HepG2 (cell line): ENCODE results near the gene MRPL36. TPM values are rescaled to one million over a fixed set of nuclear protein-coding genes. Genes with fewer than 3 reads are reported as not detected.

Experiments
- ATAC-seq: fragments of 200-7000 bp; cut with Tn5 transposase; 3 replicates; pipeline ENCODE4 v1.9.1; 2020; ENCODE audit warnings: mild to moderate bottlenecking, moderate library complexity
- BruUV-seq: library from RNA; stranded (reverse); fragments of 400-500 nt; replicated peaks from 2 replicates; lab custom pipeline; 2021; lab: Mats Ljungman, UMichigan
- CTCF ChIA-PET: fragments of 300-600 bp; formaldehyde crosslinking; extraction: SDS; loops from one replicate; lab custom pipeline; 2021; ENCODE audit warnings: low total read pairs, inconsistent platforms, low intra/inter-chr PET ratio; lab: Yijun Ruan, JAX
- POLR2A ChIA-PET: fragments of 350-600 bp; sonication (Branson Sonifier 250); formaldehyde crosslinking; loops from one replicate; lab custom pipeline; 2020; ENCODE audit warnings: antibody characterized with exemption, inconsistent platforms; lab: Yijun Ruan, JAX
- DNase-seq: peaks from one replicate; pipeline ENCODE4 v3.0.0-alpha.2; 2015; ENCODE audit warnings: low spot score
- FAIRE-seq: peaks from 3 replicates; lab custom pipeline; 2011; peaks lifted over from hg19 to GRCh38; lab: Jason Lieb, UNC
- H2AFZ ChIP-seq: one replicate; pipeline ENCODE4 v1.6.1; 2011; ENCODE audit warnings: low read length, inconsistent platforms
- H3K27ac ChIP-seq: fragments of 300-600 bp; 3 replicates; pipeline ENCODE4 v1.8.0; 2011; ENCODE audit warnings: mixed run types, mild to moderate bottlenecking, mixed read lengths, low read length, inconsistent platforms; ENCODE audit not compliant: insufficient read depth; ENCODE audit errors: extremely low read length
- H3K27me3 ChIP-seq, 2 experiments: fragments of 200-600 bp in 1 of 2; 2 replicates in 1 of 2; 3 replicates in 1 of 2; pipeline versions ENCODE4 v1.6.0 to v1.8.0; 2011; ENCODE audit warnings: low read length in 2 of 2, mild to moderate bottlenecking in 2 of 2, moderate library complexity in 2 of 2, inconsistent platforms in 1 of 2; ENCODE audit not compliant: insufficient read depth in 2 of 2, control insufficient read depth in 1 of 2
- H3K36me3 ChIP-seq, 2 experiments: fragments of 200-600 bp in 1 of 2; replicated peaks in 1 of 2; 2 replicates in 1 of 2; 3 replicates in 1 of 2; pipeline versions ENCODE4 v1.5.1 to v1.8.0; 2011; ENCODE audit warnings: low read length in 2 of 2, inconsistent platforms in 1 of 2; ENCODE audit not compliant: insufficient read depth in 2 of 2, control insufficient read depth in 1 of 2
- H3K4me1 ChIP-seq: 2 replicates; pipeline ENCODE4 v1.5.1; 2012; ENCODE audit warnings: low read length, inconsistent platforms; ENCODE audit not compliant: insufficient read depth
- H3K4me2 ChIP-seq: 2 replicates; pipeline ENCODE4 v1.6.0; 2011; ENCODE audit warnings: low read depth, low read length, inconsistent platforms
- H3K4me3 ChIP-seq, 3 experiments: fragments of 200-600 bp in 1 of 3; sonication (generic), shearing (Covaris generic) in 1 of 3; replicated peaks in 1 of 3; 2 replicates each; pipeline ENCODE4 v1.5.1; 2011 to 2016; ENCODE audit warnings: low read length in 3 of 3, inconsistent platforms in 2 of 3, low read depth in 2 of 3, mild to moderate bottlenecking in 2 of 3, control low read depth in 1 of 3, mixed read lengths in 1 of 3; ENCODE audit not compliant: insufficient read depth in 1 of 3
- H3K79me2 ChIP-seq: one replicate; pipeline ENCODE4 v1.6.1; 2011; ENCODE audit warnings: low read length, inconsistent platforms; ENCODE audit not compliant: insufficient read depth
- H3K9ac ChIP-seq: 2 replicates; pipeline ENCODE4 v1.6.0; 2011; ENCODE audit warnings: mild to moderate bottlenecking, low read depth, low read length, inconsistent platforms; ENCODE audit not compliant: insufficient read depth
- H3K9me3 ChIP-seq: 2 replicates; pipeline ENCODE4 v1.5.1; 2012; ENCODE audit warnings: mild to moderate bottlenecking, low read length
- H4K20me1 ChIP-seq: 2 replicates; pipeline ENCODE4 v1.6.0; 2011; ENCODE audit warnings: inconsistent platforms, mild to moderate bottlenecking, low read length, moderate library complexity; ENCODE audit not compliant: insufficient read depth
- REPIN1 ChIP-seq: sonication (generic); formaldehyde crosslinking; IDR thresholded peaks from 2 replicates; pipeline ENCODE4 v1.8.0; 2022; ENCODE audit warnings: missing genetic modification reagents, low read depth, mild to moderate bottlenecking, borderline replicate concordance
- WGBS: methylation state at CpG from one replicate; pipeline ENCODE4 v1.1.6; 2017; ENCODE audit warnings: low lambda C conversion rate; 5-methylcytosine and 5-hydroxymethylcytosine counted together
- in situ Hi-C: cut with HindIII; loops from 2 replicates; pipeline ENCODE4 v1.10.0; 2017; ENCODE audit warnings: low pct_unique_long_range_greater_than_20kb; ENCODE audit not compliant: extremely low pct_ligation_motif_present
- intact Hi-C: fragments of 100-400 bp; cut with micrococcal nuclease; formaldehyde crosslinking; loops from one replicate; pipeline ENCODE4 v1.10.0; 2022; ENCODE audit not compliant: unreplicated experiment
- polyA plus RNA-seq, 8 experiments: library from polyadenylated mRNA; depleted of rRNA in 3 of 8; stranded (reverse) in 7 of 8; unstranded in 1 of 8; fragments of >200 nt; fragmentation: Illumina TruSeq in 4 of 8; extraction: Trizol in 4 of 8; gene quantifications; 2 replicates each; pipeline versions ENCODE4 v1.2.1 to v1.2.3, GENCODE V29; 2011 to 2016; ENCODE audit warnings: low read depth in 4 of 8, missing spikeins in 1 of 8, mixed read lengths in 1 of 8; ENCODE audit not compliant: insufficient read depth in 1 of 8
- total RNA-seq, 5 experiments: library from RNA; depleted of rRNA; stranded (reverse); fragments of >200 nt; fragmentation: Illumina TruSeq; extraction: Trizol; gene quantifications; 2 replicates each; pipeline ENCODE4 v1.2.3, GENCODE V29; 2016; ENCODE audit warnings: low read depth in 1 of 5
- TF ChIP-seq, protein P1 (sequence below): sonication (generic); formaldehyde crosslinking; IDR thresholded peaks from 2 replicates; pipeline ENCODE4 v1.4.0; 2020; ENCODE audit warnings: mild to moderate bottlenecking, missing genetic modification reagents, borderline replicate concordance
- TF ChIP-seq, protein P2 (sequence below): sonication (generic); formaldehyde crosslinking; IDR thresholded peaks from 2 replicates; pipeline ENCODE4 v1.5.0; 2020; ENCODE audit warnings: missing genetic modification reagents

MRPL36 gene
- total and polyA plus RNA-seq, 2 of the 13 experiments (the other 11 are each of a cell fraction or from before 2014, with no cell fraction given): 71.3 to 113 TPM

DNA sequence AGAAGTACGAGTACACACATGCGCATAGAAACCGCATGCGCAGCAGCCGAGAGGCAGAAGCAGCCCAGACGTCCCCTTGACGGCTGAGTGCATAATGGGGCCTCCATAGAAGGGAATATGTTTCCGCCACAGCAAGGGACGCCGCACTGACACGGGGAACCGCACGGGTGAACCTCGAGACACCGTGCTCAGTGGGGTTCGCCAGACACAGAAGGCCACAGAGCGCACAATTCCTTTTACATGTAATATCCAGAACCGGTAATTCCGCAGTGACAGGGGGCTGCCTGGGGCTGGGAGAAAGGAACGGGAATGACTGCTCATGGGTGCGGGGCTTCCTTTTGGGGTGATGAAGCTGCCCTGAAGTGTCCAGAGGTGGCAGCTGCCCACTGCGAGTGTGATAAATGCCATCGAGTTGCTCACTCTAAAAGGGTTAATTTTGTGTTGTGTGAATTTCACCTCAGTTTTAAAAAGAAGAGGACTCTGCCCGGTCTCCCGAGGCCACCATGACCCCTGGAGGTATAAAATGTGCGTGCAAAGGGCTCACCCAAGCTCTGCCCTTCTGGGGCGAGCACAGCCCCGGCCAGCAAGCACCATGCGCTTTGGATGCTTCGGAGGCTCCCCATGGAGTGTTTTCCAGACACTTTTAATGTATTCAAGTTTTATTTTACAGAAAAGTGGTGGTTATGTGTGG lies 29.7 kb downstream of the MRPL36 start (continued):
- TF ChIP-seq, protein P1, sequence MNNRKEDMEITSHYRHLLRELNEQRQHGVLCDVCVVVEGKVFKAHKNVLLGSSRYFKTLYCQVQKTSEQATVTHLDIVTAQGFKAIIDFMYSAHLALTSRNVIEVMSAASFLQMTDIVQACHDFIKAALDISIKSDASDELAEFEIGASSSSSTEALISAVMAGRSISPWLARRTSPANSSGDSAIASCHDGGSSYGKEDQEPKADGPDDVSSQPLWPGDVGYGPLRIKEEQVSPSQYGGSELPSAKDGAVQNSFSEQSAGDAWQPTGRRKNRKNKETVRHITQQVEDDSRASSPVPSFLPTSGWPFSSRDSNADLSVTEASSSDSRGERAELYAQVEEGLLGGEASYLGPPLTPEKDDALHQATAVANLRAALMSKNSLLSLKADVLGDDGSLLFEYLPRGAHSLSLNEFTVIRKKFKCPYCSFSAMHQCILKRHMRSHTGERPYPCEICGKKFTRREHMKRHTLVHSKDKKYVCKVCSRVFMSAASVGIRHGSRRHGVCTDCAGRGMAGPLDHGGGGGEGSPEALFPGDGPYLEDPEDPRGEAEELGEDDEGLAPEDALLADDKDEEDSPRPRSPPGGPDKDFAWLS: no peak
- no peak for TF ChIP-seq REPIN1 (CRISPR knock-in tag)

DNA sequence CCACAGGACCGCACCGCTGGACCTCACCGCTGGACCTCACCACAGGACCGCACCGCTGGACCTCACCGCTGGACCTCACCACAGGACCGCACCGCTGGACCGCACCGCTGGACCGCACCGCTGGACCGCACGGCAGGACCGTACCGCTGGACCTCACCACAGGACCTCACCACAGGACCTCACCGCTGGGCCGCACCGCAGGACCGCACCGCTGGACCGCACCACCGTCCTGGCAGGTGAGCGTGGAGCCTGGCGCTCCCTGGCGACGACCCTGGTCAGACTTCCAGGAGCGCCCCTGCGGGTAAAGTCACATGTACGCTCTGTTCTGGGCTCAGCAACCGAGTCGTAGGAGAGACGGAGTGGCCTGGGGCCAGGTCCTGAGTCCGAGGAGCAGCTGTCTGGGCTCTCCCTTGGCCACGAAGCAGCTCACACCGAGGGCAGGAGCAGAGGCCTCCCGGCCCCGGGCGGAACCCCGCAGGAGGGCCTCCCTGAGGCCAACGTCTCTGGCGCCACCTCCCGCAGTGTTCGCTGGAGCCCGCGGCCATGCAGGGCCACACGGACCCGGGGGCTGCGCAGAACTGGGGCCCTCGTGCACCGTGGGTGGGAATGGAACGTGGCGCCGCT lies 30.5 kb downstream of the MRPL36 start:
- intact Hi-C loops: no loop called here
- Histone ChIP-seq H3K27me3 (peaks cover 5 to 61% of the 10 kb centered on the region in 2 experiments), H3K9me3 (no peaks in the 10 kb centered on the region)
- no peak for FAIRE-seq
- TF ChIP-seq, protein P2, sequence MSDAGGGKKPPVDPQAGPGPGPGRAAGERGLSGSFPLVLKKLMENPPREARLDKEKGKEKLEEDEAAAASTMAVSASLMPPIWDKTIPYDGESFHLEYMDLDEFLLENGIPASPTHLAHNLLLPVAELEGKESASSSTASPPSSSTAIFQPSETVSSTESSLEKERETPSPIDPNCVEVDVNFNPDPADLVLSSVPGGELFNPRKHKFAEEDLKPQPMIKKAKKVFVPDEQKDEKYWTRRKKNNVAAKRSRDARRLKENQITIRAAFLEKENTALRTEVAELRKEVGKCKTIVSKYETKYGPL (CRISPR knock-in tag): no peak
- TF ChIP-seq, all 625 proteins: peak for 0
- Histone ChIP-seq H3K4me3 (no peak overlapping the region), H4K20me1 (no peaks in the 10 kb centered on the region), H3K79me2 (no peaks in the 10 kb centered on the region), H3K27ac (no peak overlapping the region), H3K4me2 (no peak overlapping the region), H3K9ac (no peak overlapping the region), H3K4me1 (no peaks in the 10 kb centered on the region), H3K36me3 (no peaks in the 10 kb centered on the region), H2AFZ (no peak overlapping the region)
- in situ Hi-C loops: loop anchor here (10.0 kb wide), 1 partner anchor 246 kb away; no protein-coding TSS in a partner anchor
- ATAC-seq (no peak; the same call in 2 of the 3 replicates), DNase-seq (no peak)
- BruUV-seq: no TSS peak
- CTCF ChIA-PET: no interaction called here
- POLR2A ChIA-PET: no interaction called here
- WGBS: 45% methylated on average over 11 of the region's 54 CpGs
